Prostate gland (tissue), 2 donors: Measurements from ENCODE around the gene RAVER2. TPM values are rescaled to one million over a fixed set of nuclear protein-coding genes. Genes with fewer than 3 reads are reported as not detected.

ENCODE experiments used
- DNase-seq: peaks from one replicate; pipeline ENCODE4 v3.0.0-alpha.2; 2019; ENCODE audit warnings: low spot score
- H3K27ac ChIP-seq, 2 donors: fragments of 200-600 bp; sonication (generic); 2 replicates each; pipeline ENCODE4 v1.5.1; 2017 to 2019
- H3K27me3 ChIP-seq: fragments of 200-600 bp; sonication (generic); replicated peaks from 2 replicates; pipeline ENCODE4 v1.5.1; 2019; ENCODE audit not compliant: insufficient read depth
- H3K36me3 ChIP-seq, 2 donors: fragments of 200-600 bp; sonication (generic); 1 replicate in 1 of 2; 2 replicates in 1 of 2; pipeline versions ENCODE4 v1.5.1 to v1.8.1; 2017 to 2019
- H3K4me1 ChIP-seq: fragments of 200-600 bp; sonication (generic); replicated peaks from 2 replicates; pipeline ENCODE4 v1.5.1; 2019
- H3K4me3 ChIP-seq, 2 donors: fragments of 200-600 bp; sonication (generic); 2 replicates each; pipeline ENCODE4 v1.5.1; 2017 to 2019
- H3K9me3 ChIP-seq: fragments of 200-600 bp; sonication (generic); 2 replicates; pipeline ENCODE4 v1.5.1; 2017
- CTCF ChIP-seq, 4 experiments: fragments of 200-600 bp in 2 of 4; fragments of 450-650 bp in 2 of 4; sonication (generic) in 2 of 4; IDR thresholded peaks; 1 replicate in 3 of 4; 2 replicates in 1 of 4; pipeline ENCODE4 v1.5.1; 2016 to 2019; ENCODE audit warnings: antibody characterized with exemption in 4 of 4, mild to moderate bottlenecking in 2 of 4, moderate library complexity in 2 of 4
- POLR2A ChIP-seq: fragments of 450-650 bp; IDR thresholded peaks from one replicate; pipeline ENCODE4 v1.6.1; 2016; ENCODE audit warnings: antibody characterized with exemption, mild to moderate bottlenecking
- POLR2AphosphoS5 ChIP-seq: sonication (generic); formaldehyde crosslinking; IDR thresholded peaks from one replicate; pipeline ENCODE4 v1.6.1; 2017; ENCODE audit warnings: antibody characterized with exemption
- WGBS: methylation state at CpG from one replicate; pipeline ENCODE4 v1.1.5; 2018; 5-methylcytosine and 5-hydroxymethylcytosine counted together
- intact Hi-C: fragments of 100-400 bp; cut with DNase I; formaldehyde crosslinking; loops from one replicate; pipeline ENCODE4 v1.14.2; 2022
- total RNA-seq, 2 donors: library from RNA; depleted of rRNA; stranded (reverse); fragments of >200 nt; gene quantifications; one replicate each; pipeline ENCODE4 v1.1.0, GENCODE V29; 2016

The RAVER2 gene
- total RNA-seq, 2 donors from 2014 or later, result 11.8 to 18.3 TPM

- H3K27ac ChIP-seq, result no peak overlapping the region
- no peak for DNase-seq
- H3K27me3 ChIP-seq, result no peaks in the 10 kb centered on the region
- intact Hi-C loops, result no loop called here
- WGBS, result 100% methylated on average over 1 of the region's 1 CpG
- H3K4me1 ChIP-seq, result no peaks in the 10 kb centered on the region
- H3K9me3 ChIP-seq, result no peaks in the 10 kb centered on the region
- no peak overlapping the region for H3K4me3 ChIP-seq
- TF ChIP-seq POLR2AphosphoS5, result no peak
- TF ChIP-seq CTCF (IDR thresholded peaks at IDR 0.05), result no peak
- TF ChIP-seq POLR2A, result no peak
- no peaks in the 10 kb centered on the region for H3K36me3 ChIP-seq
These were observed 11.9 kb downstream of the RAVER2 start for GRCh38 chr1:64756770-64757169.

GRCh38 chr1:64757213-64757612, 12.3 kb downstream of the RAVER2 start:
- H3K9me3 ChIP-seq, result no peaks in the 10 kb centered on the region
- H3K27me3 ChIP-seq, result no peaks in the 10 kb centered on the region
- TF ChIP-seq CTCF (IDR thresholded peaks at IDR 0.05) (no peak), POLR2A (no peak), POLR2AphosphoS5 (no peak)
- no peaks in the 10 kb centered on the region for H3K36me3 ChIP-seq
- no peak overlapping the region for H3K27ac ChIP-seq
- 80% methylated on average over 1 of the region's 1 CpG for WGBS
- intact Hi-C loops, result no loop called here
- DNase-seq, result no peak
- no peak overlapping the region for H3K4me3 ChIP-seq
- H3K4me1 ChIP-seq, result no peaks in the 10 kb centered on the region

GRCh38 chr1:64758233-64758632, 13.4 kb downstream of the RAVER2 start:
- no peaks in the 10 kb centered on the region for H3K27me3 ChIP-seq
- no peak for TF ChIP-seq POLR2AphosphoS5
- TF ChIP-seq CTCF (IDR thresholded peaks at IDR 0.05), result no peak
- TF ChIP-seq POLR2A, result no peak
- H3K27ac ChIP-seq, result no peak overlapping the region
- H3K9me3 ChIP-seq, result no peaks in the 10 kb centered on the region
- WGBS, result 94% methylated on average over 3 of the region's 3 CpGs
- no peaks in the 10 kb centered on the region for H3K36me3 ChIP-seq
- intact Hi-C loops, result no loop called here
- H3K4me3 ChIP-seq, result no peak overlapping the region
- no peaks in the 10 kb centered on the region for H3K4me1 ChIP-seq
- no peak for DNase-seq

- Histone ChIP-seq H3K4me3 (no peak overlapping the region), H3K36me3 (no peaks in the 10 kb centered on the region), H3K27me3 (no peaks in the 10 kb centered on the region), H3K9me3 (no peaks in the 10 kb centered on the region), H3K27ac (no peak overlapping the region), H3K4me1 (no peaks in the 10 kb centered on the region)
- TF ChIP-seq POLR2A, result no peak
- no peak for TF ChIP-seq POLR2AphosphoS5
- no peak for TF ChIP-seq CTCF (IDR thresholded peaks at IDR 0.05)
- 63% methylated on average over 1 of the region's 1 CpG for WGBS
- intact Hi-C loops, result no loop called here
- no peak for DNase-seq
These were observed 15.1 kb downstream of the RAVER2 start for GRCh38 chr1:64759968-64760367.

- TF ChIP-seq POLR2AphosphoS5 (no peak), CTCF (IDR thresholded peaks at IDR 0.05) (no peak), POLR2A (no peak)
- 88% methylated on average over 1 of the region's 1 CpG for WGBS
- no peaks in the 10 kb centered on the region for H3K36me3 ChIP-seq
- no peaks in the 10 kb centered on the region for H3K4me1 ChIP-seq
- no peaks in the 10 kb centered on the region for H3K27me3 ChIP-seq
- intact Hi-C loops, result no loop called here
- no peak for DNase-seq
- H3K27ac ChIP-seq, result no peak overlapping the region
- H3K4me3 ChIP-seq, result no peak overlapping the region
- H3K9me3 ChIP-seq, result no peaks in the 10 kb centered on the region
These were observed 20.1 kb downstream of the RAVER2 start for GRCh38 chr1:64765012-64765411.
